ENCODE data around the gene SLC44A5.
"Not testable (repeated sequence)": the region's sequence is repeated elsewhere in the genome, so short reads cannot be mapped to it uniquely, and the experiment has no call there.

Gene SLC44A5

DNA sequence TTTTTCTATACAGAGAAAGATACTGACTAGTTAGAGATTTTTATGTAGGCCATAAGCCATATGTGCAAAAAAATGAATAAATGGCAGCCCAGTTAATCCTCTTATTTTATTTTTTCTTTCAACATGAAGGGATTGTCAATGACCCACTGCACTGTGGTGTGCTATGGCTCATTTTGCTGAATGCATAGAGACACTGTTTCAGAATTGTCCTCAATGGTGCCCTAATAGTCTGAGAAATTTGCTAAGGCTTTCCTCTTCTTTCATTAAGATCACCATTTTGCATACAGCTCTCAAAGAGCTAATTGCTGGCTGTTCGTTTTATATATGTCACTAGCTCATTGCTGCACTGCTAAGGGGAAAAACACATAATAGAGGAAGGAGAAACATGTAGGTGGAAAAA is 189.5 kb downstream of the SLC44A5 start:
- in situ Hi-C loops (cut with HindIII; ENCODE audit: low pct_ligation_motif_present, low pct_unique_long_range_greater_than_20kb, low sequenced_read_pairs), result no loop called here
- no peak for DNase-seq

DNA sequence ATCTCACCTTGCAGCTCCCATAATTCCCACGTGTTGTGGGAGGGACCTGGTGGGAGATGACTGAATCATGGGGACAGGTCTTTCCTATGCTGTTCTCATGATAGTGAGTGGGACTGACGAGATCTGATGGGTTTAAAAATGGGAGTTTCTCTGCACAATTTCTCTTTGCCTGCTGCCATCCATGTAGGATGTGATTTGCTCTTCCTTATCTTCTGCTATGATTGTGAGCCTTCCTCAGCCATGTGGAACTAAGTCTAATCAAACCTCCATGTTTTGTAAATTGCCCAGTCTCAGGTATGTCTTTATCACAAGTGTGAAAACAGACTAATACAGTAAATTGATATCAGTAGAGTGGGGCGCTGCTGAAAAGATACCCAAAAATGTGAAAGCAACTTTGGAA is 195.7 kb downstream of the SLC44A5 start:
- no peak for DNase-seq
- in situ Hi-C loops (cut with HindIII; ENCODE audit: low pct_ligation_motif_present, low pct_unique_long_range_greater_than_20kb, low sequenced_read_pairs), result no loop called here

DNA sequence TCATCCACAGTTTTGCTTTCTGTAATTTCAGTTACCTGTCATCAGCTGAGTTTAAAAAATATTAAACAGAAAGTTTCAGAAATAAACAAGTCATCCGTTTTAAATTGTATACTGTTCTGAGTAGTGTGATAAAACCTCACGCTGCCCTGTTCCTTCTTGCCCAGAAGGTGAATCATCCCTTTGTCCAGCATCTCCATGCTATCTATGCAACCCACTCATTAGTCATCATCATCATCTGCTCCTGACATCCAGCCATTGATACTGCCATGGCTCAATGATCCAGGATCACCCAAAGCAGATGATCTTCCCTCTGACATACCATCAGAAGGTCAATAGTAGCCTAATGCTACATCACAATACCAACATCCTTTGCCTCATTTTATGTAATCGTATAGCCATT is 198.3 kb downstream of the SLC44A5 start:
- in situ Hi-C loops (cut with HindIII; ENCODE audit: low pct_ligation_motif_present, low pct_unique_long_range_greater_than_20kb, low sequenced_read_pairs), result no loop called here
- DNase-seq, result no peak

DNA sequence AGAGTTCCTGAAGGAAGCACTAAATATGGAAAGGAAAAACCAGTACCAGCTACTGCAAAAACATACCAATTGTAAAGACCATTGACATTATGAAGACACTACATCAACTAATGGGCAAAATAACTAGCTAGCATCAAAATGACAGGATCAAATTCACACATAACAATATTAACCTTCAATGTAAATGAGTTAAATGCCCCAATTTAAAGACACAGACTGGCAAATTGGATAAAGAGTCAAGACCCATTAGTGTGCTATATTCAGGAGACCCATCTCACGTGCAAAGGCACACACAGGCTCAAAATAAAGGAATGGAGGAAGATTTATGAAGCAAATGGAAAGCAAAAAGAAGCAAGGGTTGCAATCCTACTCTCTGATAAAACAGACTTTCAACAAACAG is 206.2 kb downstream of the SLC44A5 start:
- in situ Hi-C loops (cut with HindIII; ENCODE audit: low pct_ligation_motif_present, low pct_unique_long_range_greater_than_20kb, low sequenced_read_pairs); DNase-seq: not testable (repeated sequence)

DNA sequence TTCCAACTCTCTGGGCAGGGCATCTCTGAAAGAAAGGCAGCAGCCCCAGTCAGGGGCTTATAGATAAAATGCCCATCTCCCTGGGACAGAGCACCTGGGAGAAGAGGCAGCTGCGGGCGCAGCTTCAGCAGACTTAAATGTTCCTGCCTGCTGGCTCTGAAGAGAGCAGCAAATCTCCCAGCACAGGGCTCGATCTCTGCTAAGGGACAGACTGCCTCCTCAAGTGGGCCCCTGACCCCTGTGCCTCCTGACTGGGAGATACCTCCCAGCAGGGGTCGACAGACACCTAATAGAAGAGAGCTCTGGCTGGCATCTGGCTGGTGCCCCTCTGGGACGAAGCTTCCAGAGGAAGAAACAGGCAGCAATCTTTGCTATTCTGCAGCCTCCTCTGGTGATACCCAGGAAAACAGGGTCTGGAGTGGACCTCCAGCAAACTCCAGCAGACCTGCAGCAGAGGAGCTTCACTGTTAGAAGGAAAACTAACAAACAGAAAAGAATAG is 207.7 kb downstream of the SLC44A5 start:
- in situ Hi-C loops (cut with HindIII; ENCODE audit: low pct_ligation_motif_present, low pct_unique_long_range_greater_than_20kb, low sequenced_read_pairs); DNase-seq: not testable (repeated sequence)

DNA sequence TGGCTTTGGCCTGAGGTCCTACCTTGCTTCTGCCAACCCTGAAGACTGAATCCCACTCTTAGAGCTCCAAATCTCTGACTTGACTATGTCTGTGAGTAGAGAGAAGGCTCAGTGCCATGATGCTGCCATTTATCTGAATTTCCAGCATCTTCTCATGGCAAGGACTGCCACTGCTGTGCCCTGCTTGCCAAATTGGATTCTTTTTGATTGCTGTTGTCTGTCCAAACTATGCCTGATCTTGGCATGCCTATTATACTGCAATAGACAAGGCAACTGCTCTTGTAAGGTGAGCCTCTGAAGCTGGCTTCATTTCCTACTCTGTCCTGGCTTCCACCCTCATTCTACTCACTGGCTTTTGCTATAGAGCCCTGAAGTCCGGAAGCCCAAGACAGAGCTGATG is 210.2 kb downstream of the SLC44A5 start:
- in situ Hi-C loops (cut with HindIII; ENCODE audit: low pct_ligation_motif_present, low pct_unique_long_range_greater_than_20kb, low sequenced_read_pairs), result no loop called here
- no peak for DNase-seq

DNA sequence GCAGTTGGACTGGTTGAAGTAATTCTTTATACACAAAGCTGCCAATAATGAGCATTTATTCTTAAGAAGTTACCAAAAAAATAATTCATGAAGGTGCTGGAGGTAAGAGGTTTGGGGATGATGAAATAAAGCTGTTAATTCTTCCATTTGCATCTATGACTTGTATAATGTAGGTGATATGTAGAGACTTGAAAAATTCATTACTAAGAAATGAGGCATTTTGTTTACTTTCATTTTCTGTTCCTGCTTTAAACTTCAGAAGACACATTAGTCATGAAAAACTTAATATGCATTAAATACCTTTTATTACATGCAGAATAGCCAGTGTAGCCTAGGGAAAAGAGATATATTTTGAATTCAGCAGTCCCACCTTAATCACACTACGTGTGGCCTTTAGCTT is 214.2 kb downstream of the SLC44A5 start:
- no peak for DNase-seq
- in situ Hi-C loops (cut with HindIII; ENCODE audit: low pct_ligation_motif_present, low pct_unique_long_range_greater_than_20kb, low sequenced_read_pairs), result no loop called here

DNA sequence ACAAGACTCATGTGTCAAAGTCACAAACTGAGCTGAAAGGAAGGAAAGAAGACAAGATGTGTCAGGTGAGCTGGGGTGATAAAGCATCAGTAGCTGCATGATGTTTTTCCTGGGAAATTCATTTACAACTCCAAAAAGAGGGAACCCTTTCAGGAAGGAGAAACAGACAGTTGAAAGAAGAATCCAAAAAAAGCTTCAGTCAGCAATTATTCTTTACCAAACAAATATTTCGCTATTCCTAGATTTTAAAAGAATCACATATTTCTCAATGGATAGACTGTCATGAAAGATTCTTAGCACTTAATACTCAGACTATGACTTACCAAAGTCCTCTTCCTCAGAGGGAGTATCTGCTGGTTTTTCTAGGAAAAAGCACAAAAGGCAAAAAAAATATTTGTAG is 214.7 kb downstream of the SLC44A5 start:
- no peak for DNase-seq
- in situ Hi-C loops (cut with HindIII; ENCODE audit: low pct_ligation_motif_present, low pct_unique_long_range_greater_than_20kb, low sequenced_read_pairs), result no loop called here

DNA sequence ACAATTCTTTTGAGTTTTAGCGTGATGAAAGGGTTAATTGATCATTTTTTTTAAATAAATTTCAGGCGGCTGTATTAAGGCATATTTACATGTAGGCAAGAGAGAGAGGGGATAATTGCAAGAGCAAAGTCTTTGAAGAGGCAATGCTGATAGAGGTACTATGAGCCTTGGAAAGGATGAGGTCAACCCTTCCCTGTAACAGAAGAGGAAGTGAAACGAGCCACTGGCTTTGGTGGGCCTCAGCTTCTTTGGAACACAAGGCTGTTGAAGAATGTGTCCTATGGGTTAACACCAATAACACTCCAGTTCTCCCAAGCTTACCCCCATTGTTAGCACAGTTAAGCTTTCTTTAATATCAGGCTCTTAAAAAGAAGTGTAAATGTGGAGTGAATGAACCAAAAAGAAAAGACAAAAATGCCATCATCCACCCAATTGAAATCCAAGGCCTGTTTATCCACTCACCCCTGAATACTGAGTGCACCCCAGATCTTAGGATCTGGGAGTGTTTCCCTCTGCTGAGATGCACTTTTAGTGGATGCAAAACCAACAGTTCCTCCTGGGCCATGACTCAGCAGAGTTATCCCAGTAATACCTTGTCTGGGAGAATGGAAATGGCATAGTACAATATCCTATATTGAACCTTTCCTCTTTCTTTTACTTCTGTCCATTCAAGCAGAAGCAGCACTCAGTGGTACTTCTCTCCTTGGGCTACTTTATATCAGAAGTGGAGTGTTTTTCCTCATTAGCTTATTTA is 216.4 kb downstream of the SLC44A5 start:
- in situ Hi-C loops (cut with HindIII; ENCODE audit: low pct_ligation_motif_present, low pct_unique_long_range_greater_than_20kb, low sequenced_read_pairs), result no loop called here
- DNase-seq, result no peak

DNA sequence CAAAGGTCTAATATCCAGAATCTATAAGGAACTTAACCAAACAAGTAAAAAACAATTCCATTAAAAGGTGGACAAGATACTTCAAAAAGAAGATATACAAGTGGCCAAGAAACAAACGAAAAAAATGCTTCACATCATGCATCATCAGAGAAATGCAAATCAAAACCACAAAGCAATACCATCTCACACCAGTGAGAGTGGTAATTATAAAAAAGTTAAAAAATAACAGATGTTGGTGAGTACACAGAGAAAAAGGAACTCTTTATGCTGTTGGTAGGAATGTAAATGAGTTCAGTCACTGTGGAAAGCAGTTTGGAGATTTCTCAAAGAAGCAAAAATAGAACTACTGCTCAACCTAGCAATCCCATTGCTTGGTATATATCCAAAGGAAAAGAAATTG is 218.6 kb downstream of the SLC44A5 start:
- DNase-seq, result no peak
- in situ Hi-C loops (cut with HindIII; ENCODE audit: low pct_ligation_motif_present, low pct_unique_long_range_greater_than_20kb, low sequenced_read_pairs), result no loop called here

DNA sequence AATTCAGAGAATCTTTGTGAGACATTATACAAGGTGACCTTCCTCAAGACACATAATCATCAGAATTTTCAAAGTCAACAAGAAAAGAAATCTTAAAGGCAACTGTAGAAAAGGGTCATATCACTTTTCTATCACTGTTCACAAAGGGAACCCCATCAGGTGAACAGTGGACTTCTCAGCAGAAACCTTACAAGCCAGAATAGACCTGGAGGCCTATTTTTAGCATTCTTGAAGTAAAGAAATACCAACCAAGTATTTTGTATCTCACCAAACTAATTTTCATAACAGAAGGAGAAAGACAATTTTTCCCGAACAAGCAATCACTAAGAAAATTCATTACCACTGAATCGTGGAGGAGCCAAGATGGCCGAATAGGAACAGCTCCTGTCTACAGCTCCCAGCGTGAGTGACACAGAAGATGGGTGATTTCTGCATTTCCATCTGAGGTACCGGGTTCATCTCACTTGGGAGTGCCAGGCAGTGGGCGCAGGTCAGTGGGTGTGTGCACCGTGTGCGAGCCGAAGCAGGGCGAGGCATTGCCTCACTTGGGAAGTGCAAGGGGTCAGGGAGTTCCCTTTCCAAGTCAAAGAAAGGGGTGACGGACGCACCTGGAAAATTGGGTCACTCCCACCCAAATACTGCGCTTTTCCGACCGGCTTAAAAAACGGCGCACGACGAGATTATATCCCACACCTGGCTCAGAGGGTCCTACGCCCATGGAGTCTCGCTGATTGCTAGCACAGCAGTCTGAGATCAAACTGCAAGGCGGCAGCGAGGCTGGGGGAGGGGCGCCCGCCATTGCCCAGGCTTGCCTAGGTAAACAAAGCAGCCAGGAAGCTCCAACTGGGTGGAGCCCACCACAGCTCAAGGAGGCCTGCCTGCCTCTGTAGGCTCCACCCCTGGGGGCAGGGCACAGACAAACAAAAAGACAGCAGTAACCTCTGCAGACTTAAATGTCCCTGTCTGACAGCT is 235.2 kb downstream of the SLC44A5 start:
- in situ Hi-C loops (cut with HindIII; ENCODE audit: low pct_ligation_motif_present, low pct_unique_long_range_greater_than_20kb, low sequenced_read_pairs); DNase-seq: not testable (repeated sequence)

DNA sequence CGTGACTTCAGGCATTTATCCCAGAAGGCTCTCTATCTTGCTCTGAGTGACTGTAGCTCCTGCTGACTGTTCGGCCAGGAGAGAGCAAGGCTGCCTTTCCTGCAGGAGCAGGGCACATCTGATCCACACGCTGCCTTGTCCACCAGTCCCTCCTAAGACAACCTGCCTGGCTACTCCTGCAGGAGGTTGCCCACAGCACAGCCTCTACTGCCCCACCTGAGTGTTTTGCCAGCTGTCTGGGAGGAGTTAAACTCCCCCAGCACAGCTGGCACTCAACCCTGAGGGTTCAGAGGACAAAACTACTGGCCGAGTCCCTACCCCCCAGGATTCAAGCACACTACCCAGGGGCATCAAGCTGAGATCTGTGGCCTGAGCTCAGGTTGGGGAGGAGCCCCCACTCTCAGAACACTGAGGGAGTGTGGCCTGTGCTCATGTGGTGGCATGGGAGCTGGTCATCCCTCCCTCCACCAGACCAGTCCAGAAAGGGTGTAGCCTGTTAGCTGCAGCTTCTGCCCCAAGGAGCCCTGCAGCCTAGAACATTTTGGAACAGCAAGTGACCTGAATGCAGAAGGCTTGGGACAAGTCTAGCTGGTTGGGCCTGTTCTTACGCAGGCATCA is 237.3 kb downstream of the SLC44A5 start:
- in situ Hi-C loops (cut with HindIII; ENCODE audit: low pct_ligation_motif_present, low pct_unique_long_range_greater_than_20kb, low sequenced_read_pairs), result no loop called here
- no peak for DNase-seq

DNA sequence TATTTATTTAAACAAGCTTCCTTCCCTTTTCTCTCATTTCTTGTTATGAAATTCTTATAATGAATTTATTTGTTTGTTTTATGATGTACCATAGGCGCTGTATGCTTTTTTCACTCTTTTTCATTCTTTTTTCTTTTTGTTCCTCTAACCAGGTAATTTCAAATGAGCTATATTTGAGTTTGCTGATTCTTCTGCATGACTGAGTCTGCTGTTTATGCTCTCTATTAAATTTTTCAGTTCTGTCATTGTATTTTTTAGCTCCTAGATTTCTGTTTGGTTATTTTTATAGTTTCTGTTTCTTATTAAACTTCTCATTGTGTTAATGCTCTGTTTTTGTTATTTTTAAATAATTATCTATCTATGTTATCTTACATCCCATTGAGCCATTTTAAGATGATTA is 244.3 kb downstream of the SLC44A5 start:
- no peak for DNase-seq
- in situ Hi-C loops (cut with HindIII; ENCODE audit: low pct_ligation_motif_present, low pct_unique_long_range_greater_than_20kb, low sequenced_read_pairs), result no loop called here

DNA sequence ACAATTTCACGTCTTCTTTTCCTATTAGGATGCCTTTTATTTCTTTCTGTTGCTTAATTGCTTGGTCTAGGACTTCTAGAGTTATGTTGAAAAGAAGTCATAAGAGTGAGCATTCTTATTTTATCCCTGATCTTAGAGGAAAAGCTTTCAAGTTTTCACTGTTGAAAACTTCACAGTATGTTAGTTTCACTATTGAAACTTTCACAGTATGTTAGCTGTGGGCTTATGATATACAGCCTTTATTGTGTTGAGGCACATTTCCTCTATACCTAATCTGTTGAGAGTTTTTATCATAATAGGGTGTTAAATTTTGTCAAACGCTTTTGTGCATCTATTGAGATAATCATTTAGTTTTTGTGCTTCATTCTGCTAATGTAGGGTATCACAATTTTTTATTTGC is 249.7 kb downstream of the SLC44A5 start:
- no peak for DNase-seq
- in situ Hi-C loops (cut with HindIII; ENCODE audit: low pct_ligation_motif_present, low pct_unique_long_range_greater_than_20kb, low sequenced_read_pairs), result no loop called here

DNA sequence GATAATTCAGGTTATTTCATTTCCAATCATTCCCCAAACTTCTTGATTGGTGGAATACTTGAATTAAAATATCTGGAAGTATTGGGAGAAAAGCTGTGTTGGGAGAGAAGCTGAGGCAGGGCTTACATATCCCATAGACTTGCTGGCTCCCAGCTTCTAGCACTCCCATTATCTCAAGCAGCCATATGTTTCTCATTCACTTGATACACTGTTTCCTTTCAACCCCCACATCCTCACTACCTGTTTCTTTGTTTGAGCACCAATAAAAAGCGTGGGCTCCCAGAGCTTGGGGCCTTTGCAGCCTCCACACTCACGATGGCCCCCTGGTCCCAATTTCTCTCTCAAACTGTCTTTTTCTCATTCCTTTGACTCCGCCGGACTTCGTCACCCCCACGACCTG is 256.6 kb downstream of the SLC44A5 start:
- in situ Hi-C loops (cut with HindIII; ENCODE audit: low pct_ligation_motif_present, low pct_unique_long_range_greater_than_20kb, low sequenced_read_pairs); DNase-seq: not testable (repeated sequence)

DNA sequence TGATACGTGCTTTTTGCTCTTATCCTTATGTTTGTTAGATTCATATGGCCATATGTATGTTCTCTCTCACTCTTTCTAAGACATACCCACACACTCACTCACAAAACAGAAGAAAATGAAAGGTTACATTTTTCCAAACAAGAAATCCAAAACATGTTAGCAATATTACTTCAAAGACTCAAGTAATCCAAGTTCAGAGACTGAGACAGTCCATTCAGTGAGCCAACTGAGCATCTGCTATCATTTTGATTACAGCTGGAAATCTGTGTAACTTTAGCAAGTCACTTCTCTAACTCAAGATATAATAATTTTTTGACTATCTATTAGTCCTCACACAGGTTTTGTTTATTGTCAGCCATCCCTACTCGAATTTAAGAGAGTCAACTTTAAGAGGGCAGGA is 257.9 kb downstream of the SLC44A5 start:
- in situ Hi-C loops (cut with HindIII; ENCODE audit: low pct_ligation_motif_present, low pct_unique_long_range_greater_than_20kb, low sequenced_read_pairs), result no loop called here
- no peak for DNase-seq

DNA sequence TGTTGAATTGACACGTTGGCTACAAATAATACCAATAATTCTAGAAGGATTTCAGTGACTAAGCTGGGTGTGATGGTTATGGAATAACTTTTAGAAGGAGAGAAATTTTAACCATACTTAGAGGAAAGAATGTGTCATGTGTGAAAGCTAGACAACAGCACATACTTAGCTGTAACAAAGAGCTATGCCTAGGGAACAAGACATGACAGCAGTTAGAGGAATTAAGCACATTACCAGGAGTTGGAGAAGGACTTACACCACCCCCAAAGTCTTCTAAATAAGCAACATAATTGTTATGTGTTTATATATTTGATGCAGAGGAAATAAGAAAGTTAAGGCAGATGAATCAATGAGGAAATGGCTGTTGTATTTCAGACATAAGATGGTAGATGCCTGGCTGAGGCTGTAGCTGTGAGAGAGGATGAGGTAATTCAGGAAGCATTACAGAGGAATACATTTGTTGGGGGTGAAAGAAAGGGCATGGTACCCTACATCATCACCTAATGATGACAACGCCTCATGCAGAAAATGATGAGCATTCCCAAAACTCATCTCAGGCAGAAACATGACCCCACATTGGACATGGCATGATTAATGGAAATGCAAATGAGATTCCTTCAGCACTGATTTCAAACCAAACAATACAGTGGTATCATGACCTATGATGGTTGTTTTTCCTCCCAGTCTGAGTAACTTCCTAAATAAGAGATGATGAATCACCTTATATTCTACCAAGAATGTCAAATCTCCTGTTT is 265.2 kb downstream of the SLC44A5 start:
- in situ Hi-C loops (cut with HindIII; ENCODE audit: low pct_ligation_motif_present, low pct_unique_long_range_greater_than_20kb, low sequenced_read_pairs), result no loop called here
- DNase-seq, result no peak

DNA sequence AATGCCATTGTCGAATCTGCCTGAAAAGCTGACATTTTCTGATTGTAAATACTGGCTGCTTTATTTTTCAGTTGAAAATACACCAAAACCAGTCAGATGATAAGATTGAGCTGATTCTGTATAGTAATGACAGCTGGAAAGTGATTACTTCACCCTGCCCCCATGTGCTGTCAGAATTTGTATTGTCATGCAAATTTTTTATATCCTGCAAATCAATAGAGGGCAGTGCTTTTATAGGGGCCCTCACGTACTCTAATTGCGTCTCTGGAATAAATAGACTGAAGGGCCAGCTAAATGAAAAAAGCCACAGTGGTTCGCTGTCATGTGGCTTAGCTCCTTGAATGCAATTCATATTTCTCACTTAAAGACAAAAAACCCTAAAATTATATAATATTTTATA is 268.1 kb downstream of the SLC44A5 start:
- in situ Hi-C loops (cut with HindIII; ENCODE audit: low pct_ligation_motif_present, low pct_unique_long_range_greater_than_20kb, low sequenced_read_pairs), result no loop called here
- no peak for DNase-seq
